GM21381 (cell line): ENCODE results near the gene POTEF.
"Not testable (repeated sequence)": the region's sequence is repeated elsewhere in the genome, so short reads cannot be mapped to it uniquely, and the experiment has no call there.

Source experiments
- ATAC-seq: cut with Tn5 transposase; IDR thresholded peaks from one replicate; pipeline ENCODE4 v1.9.1; 2021; ENCODE audit warnings: mild to moderate bottlenecking, moderate library complexity; ENCODE audit not compliant: unreplicated experiment

Gene POTEF

DNA sequence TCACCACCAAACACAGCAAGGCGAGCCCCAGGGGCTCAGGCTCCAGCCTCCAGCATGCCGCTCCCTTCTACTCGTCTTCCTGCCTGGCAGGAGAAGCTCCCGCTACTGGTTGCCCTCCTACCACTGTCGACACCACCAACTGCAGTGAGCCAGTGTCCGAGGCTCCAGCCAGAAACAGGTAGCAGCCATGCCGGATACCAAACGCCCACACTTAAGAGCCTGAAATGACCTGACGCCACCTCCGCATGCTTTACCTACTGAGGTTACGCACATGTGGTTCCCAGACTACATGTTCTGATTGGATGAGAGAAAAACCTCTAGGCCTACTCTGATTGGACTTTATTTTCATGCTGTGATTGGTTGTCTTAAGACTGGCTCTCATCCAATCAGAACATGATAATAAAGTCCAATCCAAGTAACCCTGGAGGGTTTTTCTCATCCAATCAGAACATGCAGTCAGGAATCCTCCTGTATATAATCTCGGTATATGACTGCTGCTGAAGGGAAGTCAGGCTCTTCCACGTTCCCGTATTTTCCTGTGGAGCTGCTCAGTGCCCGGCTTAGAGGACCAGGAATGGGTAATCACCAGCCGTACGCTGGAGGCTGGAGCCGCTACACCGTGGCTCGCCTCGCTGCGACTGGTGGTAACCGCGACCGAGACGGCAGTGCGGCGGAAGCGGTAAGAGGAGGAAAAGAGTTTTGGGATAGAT is at the start of gene POTEF:
Gene POTEF, minus strand, starts transcription at position 103 of the 710 bp plus-strand sequence. CDS start 8,707 bp downstream, outside the sequence.
- ATAC-seq, result not testable (repeated sequence)

DNA sequence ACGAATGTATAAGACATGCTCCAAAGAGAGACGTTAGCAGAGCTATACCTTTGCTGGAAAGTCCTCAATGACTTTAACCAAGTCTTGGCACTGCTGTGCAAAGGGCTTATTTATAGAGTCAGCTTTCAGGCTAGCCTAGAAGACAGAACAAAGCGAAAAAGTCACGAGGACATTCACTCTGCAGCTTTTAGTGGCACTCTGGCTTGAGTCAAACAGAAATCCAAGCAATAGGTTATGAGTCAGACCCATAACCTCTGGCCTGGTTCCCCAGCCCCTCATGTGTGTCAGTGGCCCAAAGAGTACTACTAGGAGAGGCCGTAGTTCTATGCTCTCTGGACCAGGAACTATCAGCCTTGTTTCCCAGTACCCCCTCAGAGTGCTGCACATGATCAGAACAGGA is 45.8 kb upstream of the POTEF start:
- ATAC-seq, result not testable (repeated sequence)

DNA sequence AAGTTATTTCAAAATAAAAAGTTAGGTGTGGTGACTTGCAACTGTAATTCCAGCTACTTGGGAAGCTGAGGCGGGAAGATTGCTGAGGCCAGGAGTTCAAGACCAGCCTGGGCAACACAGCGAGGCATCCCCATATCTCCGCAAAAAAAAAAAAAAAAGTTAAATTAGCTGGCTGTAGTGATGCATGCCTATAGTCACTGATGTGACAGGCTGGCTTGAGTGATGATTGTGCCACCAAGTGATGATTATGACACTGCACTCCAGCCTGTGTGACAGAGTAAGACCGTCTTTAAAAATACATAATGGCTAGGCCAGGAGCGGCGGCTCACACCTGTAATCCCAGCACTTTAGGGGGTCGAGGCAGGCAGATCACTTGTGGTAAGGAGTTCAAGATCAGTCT is 40.9 kb upstream of the POTEF start:
- no peak for ATAC-seq

DNA sequence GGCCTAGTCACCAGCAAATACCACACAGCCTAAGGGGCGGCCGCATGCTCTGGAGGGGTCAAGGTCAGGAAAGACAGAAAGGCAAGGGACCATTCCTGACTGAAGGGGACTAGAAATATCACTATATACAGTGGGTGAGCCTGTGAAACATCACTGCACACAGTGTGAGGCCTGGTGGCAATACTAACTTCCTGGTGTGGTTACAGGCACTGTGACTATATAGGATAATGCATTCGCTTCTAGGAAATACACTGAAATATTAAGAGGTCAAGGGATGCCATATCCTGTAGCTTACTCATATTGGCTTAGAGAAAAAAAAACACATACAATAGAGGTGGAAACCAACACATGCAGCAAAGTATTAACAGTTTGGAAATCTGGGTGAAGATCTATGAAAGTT is 40.1 kb upstream of the POTEF start:
- ATAC-seq, result not testable (repeated sequence)

DNA sequence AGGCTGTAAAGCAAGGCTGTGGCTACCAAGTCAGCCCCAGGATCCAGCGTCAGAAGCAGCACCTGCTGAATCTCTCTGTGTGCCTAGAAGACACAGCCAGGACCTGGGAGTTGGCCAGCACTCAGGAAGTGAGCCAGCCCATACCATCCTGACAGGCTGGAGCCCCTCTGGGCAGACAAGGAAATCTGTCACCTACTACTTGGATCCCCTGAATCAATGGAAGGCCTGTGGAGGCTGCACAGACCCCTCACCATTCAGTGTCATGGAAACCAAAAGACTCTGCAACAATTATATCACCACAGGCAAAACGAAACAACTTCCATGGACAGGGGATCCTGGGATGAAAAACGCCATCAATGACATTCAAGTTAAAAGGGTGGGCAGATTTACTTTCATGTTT is 37.6 kb upstream of the POTEF start:
- ATAC-seq, result not testable (repeated sequence)

DNA sequence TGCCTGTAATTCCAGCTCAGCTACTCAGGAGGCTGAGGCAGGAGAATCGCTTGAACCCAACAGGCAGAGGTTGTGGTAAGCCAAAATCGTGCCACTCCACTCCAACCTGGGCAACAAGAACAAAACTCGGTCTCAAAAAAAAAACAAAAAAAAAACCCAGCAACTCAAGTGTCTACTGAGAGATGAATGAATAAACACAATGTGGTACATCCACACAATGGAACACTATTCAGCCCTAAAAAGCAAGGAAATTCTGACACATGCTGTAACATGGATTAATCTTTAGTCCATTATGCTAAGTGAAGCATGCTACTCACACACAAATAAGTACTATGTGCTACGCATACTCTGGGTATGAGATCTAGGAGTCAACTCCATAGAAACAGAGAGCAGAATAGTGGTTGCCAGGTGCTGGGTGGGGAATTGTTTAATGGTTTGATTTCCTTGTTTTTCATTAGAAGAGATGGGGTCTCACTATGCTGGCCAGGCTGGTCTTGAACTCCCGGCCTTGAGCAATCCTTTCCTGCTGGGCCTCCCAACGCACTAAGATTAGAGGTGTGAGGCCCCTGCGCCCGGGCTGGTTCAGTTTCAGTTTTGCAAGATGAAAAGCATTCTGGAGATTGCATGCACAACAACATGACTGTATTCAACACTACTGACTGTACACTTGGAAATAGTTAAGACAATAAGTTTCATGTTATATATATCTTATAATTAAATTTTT is 36.4 kb upstream of the POTEF start:
- ATAC-seq, result no peak

DNA sequence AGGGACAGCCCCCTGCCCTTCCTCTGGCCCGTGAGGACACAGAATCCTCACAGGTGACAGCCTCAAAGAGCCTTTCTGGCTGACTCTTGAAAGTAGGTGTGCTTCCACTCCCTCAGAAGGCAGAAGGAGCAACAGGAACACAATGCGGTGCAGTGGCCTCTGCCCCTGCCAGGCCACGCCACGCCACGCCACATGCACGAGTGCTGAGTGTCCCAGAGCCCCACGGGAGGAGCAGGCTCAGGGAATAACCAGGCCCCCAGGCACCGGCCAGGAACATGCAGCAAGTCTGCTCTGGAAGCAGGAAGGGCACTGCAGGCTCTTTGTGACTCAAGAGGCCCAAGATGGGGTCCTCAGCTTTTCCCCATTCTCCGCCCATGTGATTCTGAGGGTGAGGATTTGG is 33.9 kb upstream of the POTEF start:
- ATAC-seq, result no peak

DNA sequence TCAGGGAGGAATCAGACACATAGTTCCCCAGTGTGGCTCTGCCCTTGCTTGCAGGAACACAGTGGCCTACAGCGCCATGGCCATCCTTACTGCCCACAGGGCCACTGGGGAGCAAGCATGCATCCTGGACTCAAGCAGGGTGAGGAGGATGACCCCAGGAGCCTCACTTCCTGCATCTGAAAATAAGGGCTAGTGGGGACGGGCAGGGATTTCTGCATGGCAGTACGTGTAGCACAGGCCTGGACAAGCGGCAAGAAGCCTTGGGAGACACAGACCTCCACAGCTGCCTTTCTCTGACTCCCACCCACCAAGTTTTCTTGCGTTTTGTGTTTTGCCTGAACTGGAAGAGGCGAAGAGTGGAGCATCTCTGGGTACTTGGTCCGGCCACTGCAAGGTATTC is 33.5 kb upstream of the POTEF start:
- not testable (repeated sequence) for ATAC-seq

DNA sequence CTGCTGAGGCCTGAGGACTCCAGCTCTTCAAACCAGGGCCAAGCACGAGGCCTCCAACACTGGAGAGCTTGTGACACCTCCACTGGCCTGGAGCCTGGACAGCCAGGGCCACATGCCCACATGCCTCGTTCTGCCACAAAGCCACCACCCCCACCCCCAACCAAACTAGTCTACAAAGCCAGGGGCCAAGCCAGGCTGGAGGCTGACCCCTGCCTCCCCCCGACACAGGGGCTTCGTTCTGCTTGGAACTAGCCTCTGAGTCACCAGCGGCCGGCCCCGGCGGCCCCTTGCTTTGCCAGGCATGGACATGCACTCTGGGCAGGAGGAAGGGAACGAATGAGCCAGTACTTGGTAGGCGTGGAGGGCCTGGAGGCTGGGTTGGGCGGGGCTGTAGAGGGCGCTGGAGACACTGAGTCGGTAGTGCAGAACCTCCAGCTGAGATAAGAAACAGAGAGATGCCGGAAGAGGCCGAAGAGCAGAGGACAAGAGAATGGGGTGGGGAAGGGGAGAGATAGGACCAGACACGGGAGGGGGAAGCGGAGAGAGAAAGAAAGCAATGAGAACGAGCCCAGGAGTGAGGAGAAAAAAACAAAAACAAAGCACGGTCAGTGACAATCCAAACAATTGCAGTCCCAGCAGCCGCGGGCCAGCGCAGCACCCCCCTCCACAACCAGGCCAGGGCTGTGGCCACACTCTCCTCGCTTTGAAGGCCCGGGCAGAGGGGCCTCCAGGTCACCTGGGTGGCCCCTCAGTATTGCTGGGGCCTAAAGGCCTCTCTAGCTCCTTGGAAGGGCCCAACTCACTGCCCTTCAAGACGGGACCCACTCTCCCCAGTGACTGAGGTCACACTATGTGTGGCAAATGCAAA is 32.0 kb upstream of the POTEF start:
- not testable (repeated sequence) for ATAC-seq

DNA sequence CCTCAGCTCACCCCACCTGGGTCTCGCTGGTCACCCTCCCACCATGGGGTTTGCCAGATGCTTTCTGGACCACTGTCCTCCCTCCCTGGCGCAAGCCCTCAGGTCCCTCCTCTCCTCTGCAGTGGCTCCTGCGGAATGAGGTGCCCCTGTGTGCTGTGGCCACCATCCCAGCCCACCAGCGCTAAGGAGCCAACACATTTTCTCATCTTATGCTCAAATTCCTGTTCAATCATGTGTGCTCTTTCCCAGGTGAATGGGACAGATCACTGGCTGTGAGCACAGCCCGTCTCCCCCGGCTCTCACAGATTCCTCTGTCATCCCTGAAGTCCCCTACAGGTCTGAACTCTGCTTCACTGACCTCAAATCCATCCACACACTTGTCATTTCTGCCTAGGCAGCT is 31.1 kb upstream of the POTEF start:
- no peak for ATAC-seq

DNA sequence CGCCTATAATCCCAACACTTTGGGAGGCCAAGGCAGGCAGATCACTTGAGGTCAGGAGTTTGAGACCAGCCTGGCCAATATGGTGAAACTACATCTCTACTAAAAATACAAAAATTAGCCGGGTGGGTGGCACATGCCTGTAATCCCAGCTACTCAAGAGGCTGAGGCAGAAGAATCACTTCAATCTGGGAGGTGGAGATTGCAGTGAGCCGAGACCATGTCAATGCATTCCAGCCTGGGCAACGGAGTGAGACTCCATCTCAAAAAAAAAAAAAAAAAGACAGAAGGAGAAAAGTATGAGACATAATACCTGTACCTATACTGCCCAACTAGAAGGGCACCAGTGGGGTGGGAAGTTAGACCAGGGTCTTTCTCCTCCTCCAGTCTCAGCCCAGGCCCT is 30.4 kb upstream of the POTEF start:
- ATAC-seq, result not testable (repeated sequence)

DNA sequence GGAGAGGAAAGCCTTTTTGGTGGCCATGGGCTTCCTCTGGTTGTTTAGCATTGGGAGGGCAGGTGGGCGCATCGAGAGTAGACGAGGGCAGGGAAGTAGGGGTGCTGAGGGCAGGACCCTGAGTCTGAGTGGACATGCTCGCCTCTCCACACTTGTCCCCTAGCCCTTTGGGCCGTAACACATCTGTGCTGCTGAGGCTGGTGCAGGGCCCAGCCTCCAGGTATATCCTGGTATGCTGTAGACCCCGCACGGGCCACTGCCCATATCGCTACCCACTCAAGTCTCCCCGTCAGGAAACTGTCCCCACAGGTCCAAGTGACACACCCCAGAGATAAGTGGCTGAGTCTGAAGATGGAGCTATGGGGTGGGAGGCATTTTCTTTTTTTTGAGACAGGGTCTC is 29.6 kb upstream of the POTEF start:
- ATAC-seq, result no peak

DNA sequence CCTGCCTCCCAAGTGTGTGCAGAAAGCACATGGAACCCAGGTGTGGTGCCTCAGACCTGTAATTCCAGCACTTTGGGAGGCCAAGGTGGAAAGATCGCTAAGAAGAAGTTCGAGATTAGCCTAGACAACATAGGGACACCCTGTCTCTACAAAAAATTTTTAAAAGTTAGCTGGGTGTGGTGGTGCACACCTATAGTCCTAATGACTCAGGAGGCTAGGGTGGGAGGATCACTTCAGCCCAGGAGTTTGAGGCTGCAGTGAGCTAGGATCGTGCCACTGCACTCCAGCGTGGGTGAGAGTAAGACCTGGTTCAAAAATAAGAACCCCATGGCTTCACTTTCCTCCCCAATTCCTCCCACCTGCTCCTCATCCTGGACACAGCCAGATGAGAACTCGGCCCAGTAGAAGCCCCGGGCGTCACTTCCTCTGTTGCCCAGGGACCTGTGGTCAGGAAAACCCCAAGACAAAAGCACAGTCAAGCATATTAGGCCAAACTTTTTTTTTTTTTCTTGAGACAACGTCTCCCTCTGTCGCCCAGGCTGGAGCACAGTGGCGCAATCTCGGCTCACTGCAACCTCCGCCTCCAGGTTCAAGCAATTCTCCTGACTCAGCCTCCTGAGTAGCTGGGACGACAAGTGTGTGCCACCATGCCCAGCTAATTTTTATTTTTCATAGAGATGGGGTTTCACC is 28.9 kb upstream of the POTEF start:
- peak; percentile 82 for ATAC-seq

DNA sequence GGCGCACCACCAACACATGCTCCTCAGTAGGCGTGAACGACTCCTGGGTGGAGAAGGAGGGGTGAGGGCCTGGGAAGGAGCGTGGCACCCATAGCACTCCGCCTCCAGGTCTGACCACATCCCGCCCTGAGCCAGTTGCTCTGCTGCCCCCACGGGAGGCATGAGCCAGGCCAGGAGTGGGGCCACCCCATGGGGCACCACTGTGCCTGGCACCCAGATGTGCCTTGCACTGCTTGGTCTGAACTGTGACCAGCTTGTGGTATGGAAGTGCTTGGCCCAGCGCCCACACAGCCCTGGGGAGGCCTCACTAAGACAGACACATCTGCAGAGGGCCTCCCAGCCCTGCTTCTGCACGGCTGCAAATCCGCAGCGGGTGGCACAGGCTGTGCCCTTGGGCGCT is 28.3 kb upstream of the POTEF start:
- ATAC-seq, result peak; percentile 38

DNA sequence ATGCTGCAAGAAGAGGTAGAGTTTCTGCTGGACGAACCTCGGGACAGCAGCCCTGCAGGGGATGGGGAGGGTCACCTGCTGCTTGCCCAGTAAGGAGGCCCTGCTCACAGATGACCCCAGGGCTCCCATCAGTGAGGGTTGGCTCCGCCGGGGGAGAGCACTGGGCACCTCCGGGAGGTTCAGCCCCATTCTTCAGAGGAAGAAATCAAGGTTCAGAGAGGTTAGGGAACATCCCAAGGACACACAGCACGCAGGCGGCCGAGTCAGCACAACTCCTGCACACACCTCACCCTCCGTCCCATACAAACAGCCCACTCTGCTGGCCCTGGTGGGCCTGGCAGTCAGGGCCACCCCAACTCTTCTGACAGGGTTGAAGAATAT is 27.6 kb upstream of the POTEF start:
- no peak for ATAC-seq

DNA sequence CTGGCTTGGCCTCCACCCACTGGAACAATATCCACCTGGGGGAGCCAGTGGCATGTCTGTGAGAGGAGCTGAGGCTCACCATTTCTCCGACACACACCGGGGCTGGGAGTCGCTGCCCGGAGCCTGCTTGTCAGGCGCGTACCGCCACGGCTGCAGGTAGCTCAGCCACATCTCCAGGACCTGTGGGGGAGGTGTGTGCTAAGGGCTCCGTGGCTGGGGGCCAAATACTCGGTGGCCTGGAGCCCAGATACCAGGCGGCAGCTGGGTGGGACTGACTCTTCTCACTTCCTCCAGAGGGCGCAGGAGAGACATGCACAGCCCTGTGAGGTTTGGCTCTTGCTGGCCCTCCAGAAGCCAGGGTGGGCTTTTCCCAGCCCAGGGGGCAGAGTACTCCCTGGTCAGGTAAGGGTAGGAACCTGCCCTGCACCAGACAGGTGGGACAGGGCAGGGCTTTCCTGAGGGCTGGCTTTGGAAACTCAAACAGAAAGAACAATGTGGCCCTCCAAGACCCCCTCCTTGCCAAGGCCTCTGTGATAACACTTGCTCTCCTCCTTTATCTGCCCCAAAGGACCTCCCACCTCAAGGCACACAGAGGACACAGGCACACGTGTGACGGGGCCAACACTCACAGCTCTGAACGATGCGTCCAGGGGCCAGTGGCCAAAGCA is 27.1 kb upstream of the POTEF start:
- not testable (repeated sequence) for ATAC-seq

DNA sequence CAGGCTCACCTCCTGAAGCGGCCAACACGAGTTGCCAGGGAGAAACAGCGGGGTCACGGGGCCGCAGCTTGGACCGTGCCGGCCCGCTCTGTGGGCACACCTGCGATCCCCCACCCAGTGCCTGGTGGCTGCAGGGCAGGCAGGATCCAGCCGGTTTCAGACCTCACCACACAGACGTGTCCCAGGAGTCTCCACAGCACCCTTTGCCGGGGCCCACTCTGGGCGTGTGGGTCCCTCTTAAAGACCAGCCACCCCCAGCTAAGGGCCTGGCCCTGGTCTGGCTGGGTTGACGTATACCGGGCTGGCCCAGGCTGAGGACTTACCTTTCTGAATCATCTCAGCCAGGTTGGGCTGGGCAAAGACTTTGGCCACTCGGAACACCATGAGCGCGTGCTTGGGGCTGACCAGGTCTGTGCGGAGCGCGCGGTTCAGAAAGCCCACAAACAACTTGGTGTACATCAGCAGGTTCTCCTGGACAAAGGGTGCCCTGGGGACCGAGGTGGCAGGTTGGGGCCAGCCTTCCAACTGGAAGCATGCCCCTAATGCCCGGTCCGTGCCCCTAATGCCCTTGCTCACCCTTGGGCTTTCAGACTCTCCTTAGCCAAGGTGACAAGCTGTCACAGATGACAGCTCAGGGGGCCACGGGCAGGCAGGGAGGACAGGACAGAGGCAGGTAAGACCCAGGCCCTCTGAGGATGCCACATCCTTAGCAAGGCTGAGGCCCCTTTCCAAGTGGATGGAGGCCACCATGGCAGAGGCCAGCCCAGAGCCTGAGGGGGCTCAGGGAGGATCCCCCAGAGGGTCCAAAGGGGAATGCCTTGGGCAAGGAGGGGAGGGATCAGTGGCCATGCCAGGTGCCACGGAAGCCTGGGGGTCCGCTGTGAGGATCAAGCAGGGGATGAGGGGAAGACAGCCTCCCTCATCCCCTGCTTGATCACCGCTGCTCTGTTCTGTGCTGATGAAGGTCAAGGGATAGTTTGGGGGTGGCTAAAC is 26.0 kb upstream of the POTEF start:
- ATAC-seq, result no peak

DNA sequence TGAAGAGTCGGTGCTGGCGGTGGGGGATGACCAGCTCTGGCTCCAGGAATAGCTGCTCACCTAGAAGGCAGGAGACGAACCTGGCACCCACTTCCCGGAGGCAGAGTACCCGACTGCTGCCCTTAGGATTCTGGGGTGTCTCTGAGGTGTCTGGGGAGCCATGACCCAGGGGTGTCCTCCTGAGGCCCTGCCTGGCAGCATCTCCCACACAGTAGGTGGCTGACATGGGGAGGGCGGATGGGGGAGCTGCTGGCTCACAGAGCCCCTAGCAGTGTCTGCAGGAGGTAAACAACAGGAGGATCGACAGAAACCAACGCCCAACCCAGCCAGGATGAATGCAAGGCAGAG is 25.4 kb upstream of the POTEF start:
- ATAC-seq, result not testable (repeated sequence)

DNA sequence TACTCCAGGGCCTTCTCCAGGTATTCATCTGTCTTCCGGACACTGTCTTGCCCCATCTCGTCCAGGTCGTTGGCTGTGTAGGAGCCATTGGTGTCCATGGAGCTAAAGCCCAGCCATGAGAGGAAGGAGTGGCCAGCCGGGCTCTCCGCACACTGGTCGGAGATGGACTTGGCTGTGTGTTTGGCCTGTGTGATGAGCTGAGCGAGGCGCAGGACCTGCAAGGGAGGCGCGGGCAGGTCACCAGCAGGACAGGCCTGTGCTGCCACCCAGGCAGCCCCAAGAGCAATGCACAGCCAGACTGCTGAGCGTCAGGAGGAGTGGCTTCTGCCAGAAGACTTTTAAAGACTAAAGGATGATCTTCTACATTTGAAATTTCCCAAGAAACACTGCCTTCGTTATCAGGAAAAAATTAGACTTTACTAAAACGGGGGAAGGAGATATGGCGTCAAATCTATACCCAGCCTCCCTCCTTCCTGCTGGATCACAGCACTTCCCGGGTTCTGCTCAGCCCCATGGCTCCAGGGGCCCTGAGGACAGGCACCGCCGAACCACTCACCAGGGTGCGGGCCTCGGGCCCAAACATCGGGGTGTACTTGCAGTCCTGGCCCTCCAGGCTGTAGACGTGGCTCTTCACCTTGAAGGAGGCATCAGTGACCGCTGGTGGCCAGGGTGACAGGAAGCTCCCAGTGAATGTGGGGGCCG is 24.9 kb upstream of the POTEF start:
- not testable (repeated sequence) for ATAC-seq
